Stimulated activated CD4-positive, alpha-beta T cell treated with anti-CD3 and anti-CD28 coated beads, Interleukin-2, amount 100 ng/mL, for 24 hours (primary cell): Measurements from ENCODE around the gene FREM1.

Experiments used
- DNase-seq, 2 donors: peaks; one replicate each; pipeline ENCODE4 v3.0.0-alpha.2; 2020

Gene FREM1

DNA sequence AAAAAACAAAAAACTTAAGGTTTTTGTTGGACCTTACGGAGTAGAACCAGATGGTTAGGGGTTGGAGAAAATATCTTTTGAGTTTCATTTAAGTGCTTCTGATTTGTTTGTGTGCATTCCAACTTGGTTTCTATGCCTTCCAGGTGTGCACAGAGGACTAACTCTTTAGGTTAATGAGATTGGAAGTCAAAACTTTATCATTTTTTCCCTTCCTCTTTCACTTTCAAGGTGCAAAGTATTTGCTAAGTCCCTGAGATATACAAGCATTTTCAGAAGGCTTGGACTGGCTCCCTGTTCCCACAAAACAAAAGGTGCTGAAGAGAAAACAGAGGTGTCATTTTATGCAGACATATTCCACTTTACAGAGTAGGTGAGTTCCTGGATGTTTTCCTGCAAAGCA, 157.4 kb downstream of the FREM1 start:
- no peak for DNase-seq

DNA sequence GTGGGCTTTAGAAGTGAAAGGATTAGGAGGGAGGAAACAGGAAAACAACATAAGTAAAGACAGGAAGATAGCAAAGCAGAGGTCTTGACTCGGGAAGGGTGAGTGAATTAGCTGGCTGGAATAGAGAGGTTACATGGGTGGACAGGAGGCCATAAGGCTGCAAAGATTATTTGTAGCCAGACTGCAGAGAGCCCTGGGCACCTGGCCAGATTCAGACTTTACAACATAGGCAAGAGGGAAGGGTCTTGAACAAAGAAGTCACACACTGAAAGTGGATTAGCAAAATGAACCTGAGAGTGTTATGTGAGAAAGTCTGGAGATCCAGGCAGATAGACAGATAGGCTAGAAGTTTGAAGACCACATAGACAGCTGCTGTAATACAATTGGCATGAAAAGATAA, 158.0 kb downstream of the FREM1 start:
- DNase-seq: no peak

DNA sequence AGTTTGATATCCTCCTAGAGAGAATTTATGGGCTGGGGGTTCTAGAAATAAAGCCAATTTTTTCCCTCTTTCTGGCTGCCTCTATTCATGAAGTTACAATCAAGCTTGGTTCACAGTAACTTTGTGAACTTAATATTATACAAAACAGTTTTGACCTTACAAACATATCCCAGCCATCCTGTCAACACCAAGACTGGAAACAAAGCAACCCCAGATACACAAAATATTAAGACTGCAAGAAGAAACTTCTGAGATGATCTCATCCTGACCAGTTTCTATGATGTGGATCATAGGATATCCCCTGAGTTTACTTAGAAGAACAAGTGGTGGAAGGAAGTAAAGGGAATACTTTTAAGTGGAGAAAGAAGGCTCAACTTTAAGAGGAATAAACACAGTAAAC, 159.4 kb downstream of the FREM1 start:
- DNase-seq: no peak

DNA sequence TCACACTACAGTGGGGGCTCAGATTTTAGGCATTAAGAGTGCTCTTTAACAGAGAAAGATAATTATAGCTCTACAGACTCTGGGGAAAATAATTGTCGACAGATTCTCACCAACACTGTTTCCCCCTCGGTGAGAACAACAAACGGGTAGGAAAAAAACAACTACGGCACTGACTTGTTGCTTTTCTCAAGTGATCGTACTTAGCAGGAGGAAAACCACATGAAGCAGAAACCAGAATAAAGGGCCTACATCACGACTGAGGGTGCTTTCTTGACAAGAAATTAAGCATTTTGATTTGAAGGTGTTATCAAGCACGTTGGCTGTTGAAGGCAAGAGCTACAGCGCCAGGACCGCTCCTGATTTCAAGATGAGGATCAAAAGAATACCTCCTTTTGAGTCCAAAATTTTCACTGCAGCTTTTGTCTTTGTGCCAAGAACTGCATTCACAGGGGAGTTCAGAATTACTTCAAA, 160.5 kb downstream of the FREM1 start:
- no peak for DNase-seq

DNA sequence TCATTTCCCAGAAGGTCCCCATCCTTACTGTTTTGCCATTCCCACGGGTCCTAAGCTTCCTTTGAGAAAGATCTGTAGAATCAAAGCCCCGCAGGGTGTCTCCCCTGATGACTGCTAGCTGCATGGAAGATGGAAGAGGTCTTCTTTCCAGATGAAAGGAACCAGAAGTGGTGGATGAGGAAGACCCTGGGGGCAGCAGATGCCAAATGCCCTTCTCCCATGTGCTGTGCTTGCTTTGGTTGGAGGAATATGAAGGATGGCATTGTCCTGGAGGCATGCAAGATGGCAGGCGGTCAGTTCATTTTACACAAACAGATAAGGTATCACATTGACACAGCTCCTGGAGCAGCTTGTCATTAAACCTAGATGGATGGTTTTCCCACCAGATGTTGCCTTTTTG, 161.9 kb downstream of the FREM1 start:
- no peak for DNase-seq

DNA sequence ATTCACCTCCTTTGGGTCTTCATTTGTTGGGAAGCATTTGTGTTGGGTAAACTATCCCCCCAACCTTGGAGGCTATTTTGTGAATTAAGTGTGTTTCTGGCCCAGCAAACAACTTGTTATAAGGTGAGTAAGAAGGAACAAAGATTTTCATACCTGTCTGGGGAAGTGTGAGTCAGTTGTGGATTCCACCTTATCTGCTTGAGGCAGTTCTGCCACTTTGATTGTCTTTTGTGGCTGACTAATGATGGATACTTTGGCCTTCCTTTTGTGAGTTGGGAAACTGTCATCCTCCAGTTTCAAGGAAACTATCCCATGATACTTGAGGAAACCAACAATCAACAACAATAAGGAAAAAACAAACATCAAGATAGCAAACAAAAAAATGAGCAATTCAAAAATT, 163.1 kb downstream of the FREM1 start:
- DNase-seq: no peak

DNA sequence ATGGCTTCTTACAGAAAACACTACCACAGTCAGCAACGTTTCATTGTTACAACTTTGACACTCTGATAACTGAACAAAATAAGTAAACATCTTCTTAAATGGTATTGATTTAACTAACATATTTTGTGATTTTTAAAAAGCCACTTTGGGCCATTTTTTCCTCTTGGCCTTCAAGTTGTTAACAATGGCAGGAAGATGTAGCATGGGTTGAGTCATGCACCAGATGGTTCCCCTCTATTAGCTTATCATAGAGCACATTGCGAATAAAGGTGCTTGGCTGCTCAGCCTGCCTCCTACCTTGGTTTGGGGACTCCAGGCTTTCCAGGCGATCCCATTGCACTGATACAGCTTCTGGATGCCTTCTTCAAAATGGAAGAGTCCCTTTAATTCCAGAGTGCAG, 163.6 kb downstream of the FREM1 start:
- no peak for DNase-seq

DNA sequence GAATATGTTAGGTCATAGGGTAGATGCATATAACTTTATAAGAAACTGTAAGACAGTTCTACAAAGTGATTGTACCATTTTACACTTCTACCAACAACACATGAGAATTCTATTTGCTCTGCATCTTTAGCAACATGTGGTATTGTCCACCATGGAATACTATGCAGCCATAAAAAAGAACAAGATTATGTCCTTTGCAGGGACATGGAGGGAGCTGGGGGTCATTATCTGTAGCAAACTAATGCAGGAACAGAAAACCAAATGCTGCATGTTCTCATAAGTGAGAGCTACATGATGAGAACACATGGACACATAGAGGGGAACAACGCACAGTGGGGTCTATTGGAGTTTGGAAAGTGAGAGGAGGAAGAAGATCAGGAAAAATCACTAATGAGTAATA, 165.5 kb downstream of the FREM1 start:
- DNase-seq: no peak

DNA sequence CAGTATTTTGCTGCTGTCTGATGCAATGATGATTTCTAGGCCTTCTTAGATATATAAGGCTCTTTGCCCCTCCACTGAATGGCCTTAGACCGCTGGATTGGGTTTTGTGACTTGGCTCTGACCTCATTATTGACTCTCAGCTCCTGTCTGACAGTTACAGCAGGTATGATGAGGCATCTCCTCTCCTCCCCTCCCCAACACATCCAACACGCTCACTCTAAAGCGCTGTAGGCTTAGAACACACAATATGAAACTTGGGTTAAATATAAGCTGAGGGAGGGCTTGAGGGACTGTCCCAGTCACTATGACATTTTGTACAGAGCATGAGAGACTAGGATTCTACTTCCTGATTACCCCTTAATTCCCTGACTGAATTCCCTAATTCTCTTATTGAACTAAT, 168.9 kb downstream of the FREM1 start:
- no peak for DNase-seq

DNA sequence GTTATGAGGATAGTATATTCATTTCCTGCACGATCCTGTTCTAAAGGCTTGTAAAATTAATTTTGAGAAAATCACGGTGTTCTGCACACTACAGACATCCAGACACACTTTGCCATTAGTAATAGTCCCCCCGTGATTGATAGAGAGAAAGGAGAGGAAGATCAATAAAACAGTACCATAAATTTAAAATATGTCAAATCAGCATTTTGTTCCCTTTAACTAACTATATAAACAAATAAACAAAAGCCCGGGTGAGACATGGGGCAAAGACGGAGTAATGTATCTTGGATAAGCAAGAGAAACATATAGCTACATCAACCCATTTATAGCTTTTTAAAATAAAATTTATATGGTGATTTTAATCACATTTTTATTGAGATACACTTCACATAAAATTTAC, 177.1 kb downstream of the FREM1 start:
- DNase-seq: no peak

DNA sequence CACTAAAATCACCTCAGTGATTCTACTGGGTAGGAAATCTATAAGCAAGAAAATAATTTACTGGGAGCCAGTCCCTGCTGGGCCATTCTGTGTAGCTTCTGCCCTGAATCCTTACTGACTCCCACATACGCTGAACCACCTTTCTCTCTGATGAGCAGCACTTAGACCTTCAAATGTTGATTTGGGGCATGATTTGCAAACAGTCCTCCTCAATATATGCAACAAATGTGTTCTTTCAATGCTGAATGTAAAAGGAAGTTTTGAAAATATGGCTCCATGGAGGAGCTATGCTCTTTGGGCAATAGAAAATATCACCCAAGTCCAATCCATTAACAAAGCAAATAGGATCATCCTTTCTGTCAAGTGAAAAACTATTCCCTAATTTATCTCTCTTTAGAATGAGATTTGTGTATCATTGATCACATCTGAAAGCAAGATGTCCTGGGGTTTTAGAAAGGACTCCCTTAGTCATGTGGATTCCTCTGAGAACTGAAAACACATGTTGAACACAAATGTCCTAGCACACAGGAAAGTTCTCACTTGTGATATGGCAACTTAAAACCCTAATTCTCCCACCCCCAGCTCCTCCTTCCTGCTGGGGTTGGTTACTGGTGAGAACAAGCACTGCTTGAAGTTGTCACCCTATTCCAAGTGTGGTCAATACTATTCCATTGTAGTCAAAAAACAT, 178.8 kb downstream of the FREM1 start:
- no peak for DNase-seq

DNA sequence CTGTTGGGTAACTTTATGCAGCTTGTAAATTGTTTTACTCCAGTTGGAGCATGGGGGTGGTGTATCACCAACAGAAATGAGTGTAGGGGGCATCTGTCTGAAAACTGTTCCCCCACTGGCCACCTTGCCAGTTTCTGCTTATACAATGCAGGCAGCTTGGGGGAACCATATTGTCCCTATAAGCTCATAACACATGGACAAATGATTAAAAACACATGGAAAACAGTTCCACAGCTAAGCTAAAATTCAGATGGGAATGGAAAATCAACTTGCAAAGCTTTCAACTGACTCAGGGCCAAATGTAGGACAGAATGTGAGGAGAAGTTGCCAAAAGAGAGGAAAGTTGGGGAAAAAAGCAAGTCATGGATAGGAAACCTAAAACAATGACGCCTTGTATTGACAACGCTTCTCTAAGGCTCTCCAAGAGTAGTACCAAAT, 179.7 kb downstream of the FREM1 start:
- DNase-seq: no peak

DNA sequence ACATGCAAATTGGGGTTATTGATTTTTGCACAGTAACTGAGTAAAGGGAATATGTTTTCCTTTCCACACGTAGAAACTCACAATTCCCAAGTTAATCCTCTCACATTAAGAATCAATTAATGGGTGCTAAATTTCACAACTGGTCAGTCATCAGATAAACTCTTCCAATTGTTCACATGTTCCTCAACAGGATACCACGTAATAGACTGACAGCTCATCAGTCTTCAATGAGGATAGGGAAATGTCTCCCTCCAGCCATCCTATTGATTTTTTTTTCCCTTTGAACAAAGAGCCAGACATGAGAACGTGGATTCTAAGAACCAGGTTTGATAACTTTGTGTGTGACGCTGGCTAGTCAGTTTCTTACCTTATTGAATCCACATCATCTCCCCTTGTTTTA, 186.9 kb downstream of the FREM1 start:
- DNase-seq: no peak

DNA sequence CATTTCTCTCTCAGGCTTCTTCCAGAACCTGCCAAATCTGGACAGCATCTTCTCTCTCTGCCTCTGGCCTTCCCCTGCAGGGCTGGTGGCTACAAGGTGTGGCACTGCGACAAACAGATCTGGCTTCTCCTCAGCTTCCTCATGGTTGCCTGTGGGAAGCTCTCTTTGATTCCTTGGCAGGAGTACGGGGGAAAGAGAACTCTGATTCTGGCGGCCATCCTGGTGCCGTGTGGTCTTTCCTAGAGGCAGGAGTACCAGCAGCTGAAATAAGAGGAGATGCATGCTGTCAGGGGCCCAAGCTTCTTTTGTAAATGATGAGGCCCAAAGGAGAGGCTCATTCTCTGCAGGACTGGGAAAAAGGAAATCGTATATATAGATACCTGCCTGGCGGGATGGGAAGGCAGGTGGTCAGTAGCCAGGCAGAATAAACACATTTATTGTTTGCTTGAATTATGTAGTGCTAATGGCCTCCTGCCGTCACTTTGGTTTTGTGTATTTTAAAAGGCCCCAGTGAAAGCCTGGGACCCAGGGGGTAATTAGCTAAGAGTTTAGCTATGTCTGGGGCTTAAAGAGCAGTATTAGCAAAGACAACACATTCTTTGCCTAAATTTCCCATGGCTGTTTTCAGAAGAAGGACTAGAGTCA, 187.7 kb downstream of the FREM1 start, which contains the start of gene CER1:
Gene CER1, minus strand, starts transcription at position 343 of the 645 bp plus-strand sequence. Its CDS starts 61 bp downstream, at position 282.
- no peak for DNase-seq

DNA sequence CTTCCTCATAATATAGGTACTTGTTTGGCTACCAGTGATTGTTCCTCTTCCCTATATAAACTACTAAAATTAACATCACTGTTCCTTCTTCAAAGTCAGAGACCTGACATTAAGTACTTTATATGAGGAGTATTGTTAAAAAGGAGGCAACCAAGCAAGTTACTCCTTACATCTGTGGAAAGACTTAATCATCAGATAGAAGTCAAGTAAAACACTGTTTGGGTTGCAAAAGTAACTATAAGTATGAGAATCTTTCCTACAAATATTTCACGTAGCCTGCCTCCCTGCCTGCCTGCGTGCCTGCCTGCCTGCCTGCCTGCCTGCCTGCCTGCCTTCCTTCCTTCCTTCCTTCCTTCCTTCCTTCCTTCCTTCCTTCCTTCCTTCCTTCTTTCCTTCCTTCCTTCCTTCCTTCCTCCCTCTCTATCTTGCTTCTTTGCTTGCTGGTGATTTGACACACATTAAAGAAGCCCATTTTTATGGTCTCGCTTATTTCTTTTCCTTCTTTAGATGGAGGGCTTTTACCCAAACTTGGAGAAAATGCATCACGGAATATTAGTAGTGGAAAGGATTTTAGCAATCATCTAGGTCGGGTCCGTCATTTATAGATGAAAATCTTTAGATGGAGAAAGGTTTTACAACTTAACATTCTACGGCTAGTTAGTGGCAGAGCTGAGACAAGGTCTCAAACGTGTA, 190.9 kb downstream of the FREM1 start:
- DNase-seq: no peak

DNA sequence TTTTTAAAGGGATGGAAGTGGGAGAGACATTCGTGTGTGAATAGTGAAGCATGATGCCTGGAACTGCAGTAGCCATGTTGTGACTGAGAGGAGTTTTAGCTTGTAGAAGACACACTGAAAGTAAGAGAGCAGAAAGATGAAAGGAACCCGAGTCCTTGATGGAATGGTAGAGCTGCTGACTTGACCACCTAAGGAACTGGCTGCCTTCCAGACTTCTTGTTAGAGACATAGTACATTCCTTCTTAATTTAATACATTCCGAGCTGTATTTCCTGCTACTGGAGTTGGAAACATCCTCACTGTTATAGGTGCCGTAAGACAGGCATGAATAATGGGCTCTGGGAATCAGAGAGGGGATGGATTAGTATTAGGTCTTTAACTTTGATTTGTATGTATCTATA, 195.1 kb downstream of the FREM1 start:
- DNase-seq: no peak

DNA sequence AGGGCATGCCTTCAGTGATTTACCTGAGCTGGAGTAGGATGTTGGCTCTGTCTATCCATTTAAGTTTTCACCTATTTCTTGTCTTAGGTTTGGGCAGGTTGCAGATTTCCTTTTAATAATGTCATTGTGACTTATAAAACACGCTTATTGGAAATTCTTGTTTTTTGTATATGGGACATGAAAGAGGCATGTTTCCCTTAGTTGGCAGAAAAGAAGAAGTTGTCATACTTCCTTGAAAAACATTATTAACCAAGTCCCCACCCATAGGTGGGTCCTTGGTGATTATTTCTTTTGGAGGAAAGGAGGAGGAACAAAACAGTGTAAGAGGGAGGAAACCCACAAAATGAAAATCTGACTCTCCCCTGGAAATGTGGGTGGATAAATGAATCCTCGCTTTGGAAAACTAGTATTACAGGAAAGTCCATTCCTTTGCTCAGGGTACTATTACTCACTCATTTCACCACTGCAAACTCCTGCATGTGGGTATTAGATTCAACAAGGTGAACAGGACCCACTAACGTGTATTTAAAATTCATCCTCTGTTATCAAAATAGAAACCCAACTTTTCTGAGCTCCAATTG, 197.0 kb downstream of the FREM1 start:
- no peak for DNase-seq

DNA sequence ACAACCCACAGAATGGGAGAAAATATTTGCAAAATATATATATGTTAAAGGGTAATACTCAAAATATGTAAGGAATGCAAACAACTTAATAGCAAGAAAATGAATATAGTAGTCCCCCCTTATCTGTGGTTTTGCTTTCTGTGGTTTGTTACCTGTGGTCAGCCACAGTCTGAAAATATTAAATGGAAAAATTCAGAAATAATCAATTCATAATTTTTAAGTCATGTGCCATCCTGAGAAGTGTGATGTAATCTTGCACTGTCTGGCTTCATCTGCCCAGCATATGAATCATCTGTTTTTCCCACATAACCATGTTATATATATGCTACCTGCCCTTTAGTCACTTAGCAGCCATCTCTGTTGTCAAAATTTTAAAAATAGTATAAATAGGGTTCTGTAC, 199.4 kb downstream of the FREM1 start:
- no peak for DNase-seq

DNA sequence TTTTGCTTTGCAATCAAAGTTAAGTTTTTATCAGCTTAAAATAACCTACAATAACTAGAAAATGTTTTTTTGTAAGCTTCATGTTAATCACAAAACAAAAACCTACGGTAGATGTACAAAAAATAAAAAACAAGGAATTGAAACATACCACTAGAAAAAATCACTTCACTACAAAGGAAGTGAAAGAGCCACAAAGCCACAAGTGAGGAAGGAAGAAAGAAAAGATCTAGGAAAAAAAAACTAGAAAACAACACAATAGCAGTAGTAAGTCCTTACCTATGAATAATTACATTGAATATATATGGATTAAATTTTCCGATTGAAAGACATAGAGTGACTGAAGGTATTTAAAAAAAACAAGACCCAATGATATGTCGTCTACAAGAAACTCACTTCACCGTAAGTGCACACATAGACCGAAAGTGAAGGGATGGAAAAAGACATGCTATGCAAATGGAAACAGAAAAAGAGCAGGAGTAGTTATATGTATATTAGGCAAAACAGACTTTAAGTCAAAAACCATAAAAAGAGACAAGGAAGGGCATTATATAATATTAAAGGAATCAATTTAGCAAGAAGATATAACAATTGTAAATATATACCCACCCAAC, 203.6 kb downstream of the FREM1 start:
- DNase-seq: no peak

DNA sequence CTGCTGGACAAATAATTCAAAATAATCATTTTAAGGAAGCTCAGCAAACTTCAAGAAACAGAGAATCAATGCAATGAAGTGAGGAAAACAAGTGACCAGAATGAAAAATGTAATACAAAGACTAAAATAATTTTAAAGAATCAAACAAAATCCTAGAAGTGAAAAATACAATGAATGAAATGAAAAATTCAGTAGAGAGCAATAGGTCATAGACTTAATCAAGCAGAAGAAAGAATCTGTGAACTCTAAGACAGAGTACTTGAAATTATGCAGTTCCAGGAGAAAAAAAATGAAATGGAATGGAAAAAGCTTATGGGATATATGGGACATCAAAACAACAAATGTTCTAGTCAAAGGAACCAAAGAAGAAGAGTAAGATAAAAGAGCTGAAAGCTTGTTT, 205.1 kb downstream of the FREM1 start:
- no peak for DNase-seq

DNA sequence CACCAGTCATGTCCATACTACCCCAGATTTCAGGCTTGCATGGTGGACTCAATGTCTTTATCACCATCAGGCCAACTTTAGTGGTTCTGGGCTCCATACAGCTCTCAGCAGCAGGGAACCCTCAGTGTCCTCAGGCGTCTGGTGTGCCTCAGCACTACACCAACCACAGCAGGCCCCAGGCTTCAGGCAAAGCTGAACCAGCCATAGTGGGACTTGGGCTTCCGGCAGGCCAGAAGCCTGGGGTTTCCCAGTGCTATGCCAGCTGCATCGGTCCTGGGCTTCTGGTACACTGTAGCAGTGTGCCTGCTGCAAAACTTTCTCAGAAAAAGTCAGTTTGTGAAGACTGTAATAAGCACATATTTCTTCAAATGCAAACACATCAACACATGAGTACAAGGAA, 205.9 kb downstream of the FREM1 start:
- DNase-seq: no peak

DNA sequence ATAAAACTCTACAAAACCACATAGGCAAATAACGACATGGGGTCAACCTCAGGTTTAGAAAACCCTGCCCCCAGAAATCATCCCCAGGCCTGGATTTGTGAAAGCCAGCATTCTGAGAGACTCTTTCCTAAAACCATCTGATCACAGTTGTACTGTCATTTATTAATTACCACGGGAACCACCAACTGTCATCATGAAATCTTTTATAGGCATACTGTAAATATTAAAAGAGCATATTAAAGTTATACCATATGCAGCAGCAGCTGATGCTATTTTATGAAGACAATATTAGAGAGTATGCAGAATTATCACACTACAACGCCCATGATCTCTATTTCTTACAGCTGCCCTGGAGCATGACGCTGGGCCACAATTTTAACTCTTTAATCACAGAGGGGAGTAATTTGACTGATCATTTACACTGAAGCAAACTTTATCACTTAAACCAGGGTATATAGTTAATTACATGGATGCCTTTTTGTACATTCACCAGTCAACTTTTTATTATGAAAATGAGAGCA, 208.0 kb downstream of the FREM1 start:
- no peak for DNase-seq

DNA sequence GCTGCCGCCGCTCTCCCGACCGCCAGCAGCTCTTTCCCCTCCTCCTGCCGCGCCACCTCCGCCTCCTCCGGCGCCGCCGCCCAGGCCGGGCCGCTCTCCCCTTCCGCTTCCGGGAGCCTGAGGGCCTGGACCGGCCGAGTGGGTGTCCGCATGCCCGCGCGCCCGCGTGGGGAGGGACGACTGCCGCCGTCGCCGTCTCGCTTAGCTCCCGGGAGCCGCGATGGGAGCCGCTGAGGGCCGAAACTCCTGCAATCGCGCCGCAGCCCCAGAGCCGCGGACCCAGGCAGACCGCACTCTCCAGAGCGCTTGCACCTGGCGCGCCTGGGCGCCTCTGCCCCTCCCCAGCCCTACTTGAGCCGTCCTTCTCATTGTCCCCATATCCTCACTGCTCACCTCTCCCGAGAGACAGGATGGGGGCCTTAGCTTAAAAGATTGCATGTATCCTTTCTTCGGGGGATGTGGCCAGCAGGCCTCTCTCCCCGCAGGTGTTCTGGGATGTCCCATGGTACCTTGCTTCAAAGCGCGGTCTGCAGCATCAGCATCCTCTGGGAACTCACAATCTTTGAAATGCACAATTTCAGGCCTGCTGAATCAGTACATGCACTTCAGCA, 216.9 kb downstream of the FREM1 start, which contains the start of gene ZDHHC21:
Gene ZDHHC21, minus strand, starts transcription at position 182 of the 611 bp plus-strand sequence. CDS start 19,092 bp downstream, outside the sequence.
- peak; percentile 58 to 71 for DNase-seq
